ENCODE results near the gene RPL31.

- TF ChIP-seq, protein P1, sequence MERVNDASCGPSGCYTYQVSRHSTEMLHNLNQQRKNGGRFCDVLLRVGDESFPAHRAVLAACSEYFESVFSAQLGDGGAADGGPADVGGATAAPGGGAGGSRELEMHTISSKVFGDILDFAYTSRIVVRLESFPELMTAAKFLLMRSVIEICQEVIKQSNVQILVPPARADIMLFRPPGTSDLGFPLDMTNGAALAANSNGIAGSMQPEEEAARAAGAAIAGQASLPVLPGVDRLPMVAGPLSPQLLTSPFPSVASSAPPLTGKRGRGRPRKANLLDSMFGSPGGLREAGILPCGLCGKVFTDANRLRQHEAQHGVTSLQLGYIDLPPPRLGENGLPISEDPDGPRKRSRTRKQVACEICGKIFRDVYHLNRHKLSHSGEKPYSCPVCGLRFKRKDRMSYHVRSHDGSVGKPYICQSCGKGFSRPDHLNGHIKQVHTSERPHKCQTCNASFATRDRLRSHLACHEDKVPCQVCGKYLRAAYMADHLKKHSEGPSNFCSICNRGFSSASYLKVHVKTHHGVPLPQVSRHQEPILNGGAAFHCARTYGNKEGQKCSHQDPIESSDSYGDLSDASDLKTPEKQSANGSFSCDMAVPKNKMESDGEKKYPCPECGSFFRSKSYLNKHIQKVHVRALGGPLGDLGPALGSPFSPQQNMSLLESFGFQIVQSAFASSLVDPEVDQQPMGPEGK (CRISPR knock-in tag; IDR thresholded peaks at IDR 0.05; ENCODE audit: borderline replicate concordance) = no peak
- TF ChIP-seq ZNF70 (CRISPR knock-in tag; IDR thresholded peaks at IDR 0.05) (no peak), CSDC2 (CRISPR knock-in tag; IDR thresholded peaks at IDR 0.05) (no peak), CREB5 (CRISPR knock-in tag; IDR thresholded peaks at IDR 0.05; ENCODE audit: low read depth) (no peak), TOX (CRISPR knock-in tag; IDR thresholded peaks at IDR 0.05; ENCODE audit: borderline replicate concordance) (no peak), OSR1 (CRISPR knock-in tag; IDR thresholded peaks at IDR 0.05) (no peak), ESRRG (CRISPR knock-in tag; IDR thresholded peaks at IDR 0.05) (no peak), ARNTL (CRISPR knock-in tag; IDR thresholded peaks at IDR 0.05; ENCODE audit: borderline replicate concordance, low read depth) (no peak)
- TF ChIP-seq, protein P2, sequence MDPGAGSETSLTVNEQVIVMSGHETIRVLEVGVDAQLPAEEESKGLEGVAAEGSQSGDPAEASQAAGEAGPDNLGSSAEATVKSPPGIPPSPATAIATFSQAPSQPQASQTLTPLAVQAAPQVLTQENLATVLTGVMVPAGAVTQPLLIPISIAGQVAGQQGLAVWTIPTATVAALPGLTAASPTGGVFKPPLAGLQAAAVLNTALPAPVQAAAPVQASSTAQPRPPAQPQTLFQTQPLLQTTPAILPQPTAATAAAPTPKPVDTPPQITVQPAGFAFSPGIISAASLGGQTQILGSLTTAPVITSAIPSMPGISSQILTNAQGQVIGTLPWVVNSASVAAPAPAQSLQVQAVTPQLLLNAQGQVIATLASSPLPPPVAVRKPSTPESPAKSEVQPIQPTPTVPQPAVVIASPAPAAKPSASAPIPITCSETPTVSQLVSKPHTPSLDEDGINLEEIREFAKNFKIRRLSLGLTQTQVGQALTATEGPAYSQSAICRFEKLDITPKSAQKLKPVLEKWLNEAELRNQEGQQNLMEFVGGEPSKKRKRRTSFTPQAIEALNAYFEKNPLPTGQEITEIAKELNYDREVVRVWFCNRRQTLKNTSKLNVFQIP (CRISPR knock-in tag; IDR thresholded peaks at IDR 0.05; ENCODE audit: borderline replicate concordance, low read depth) = no peak
Observed at GRCh38 chr2:101026253-101026701, 24.2 kb downstream of the RPL31 start.

Measured in SK-N-SH treated with all-trans-retinoic acid at 6 μM for 48 hours (cell line).